ENCODE data around the gene CA7.

Gene CA7

DNA sequence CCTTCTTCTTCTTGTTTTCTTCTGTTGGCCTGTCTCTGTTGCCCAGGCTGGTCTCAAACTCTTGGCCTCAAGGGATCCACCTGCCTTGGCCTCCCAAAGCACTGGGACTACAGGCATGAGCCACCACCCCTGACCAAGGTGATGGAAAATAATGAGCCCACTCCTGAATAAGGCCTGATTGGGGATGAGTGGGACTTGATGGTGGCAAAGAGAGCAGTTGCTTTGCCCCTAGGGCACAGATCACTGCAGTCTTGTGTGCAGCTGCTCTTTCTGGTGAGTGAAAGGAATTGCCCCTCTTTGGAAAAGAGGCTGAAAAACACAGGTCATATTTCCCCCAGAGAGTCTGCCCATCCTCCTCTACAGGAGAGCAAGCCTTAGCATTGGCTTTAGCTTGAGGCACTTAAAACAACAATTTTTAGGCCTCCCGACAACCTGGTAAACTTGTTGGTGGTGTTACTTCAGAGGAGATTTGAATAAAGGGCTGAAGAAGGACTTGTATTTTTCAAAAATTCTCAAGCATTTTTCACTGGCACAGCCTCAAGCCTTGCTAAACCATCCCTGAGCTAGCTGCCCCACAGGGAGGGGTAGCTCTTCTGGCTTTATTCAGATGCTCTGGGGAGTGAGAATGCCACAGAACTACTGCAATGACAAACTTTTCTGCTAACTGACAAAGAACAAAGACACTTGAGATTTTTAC, 30.0 kb downstream of the CA7 start:
- Histone ChIP-seq H3K9me3 (ENCODE audit: control insufficient read depth, insufficient read depth, low read depth, low read length) (no peaks in the 10 kb centered on the region), H3K4me3 (ENCODE audit: low read depth, low read length) (no peak overlapping the region), H3K36me3 (ENCODE audit: control insufficient read depth in 2 of 2, insufficient read depth in 1 of 2, low read length in 2 of 2) (no peaks in the 10 kb centered on the region), H3K4me1 (ENCODE audit: control insufficient read depth, insufficient read depth, low read length) (no peaks in the 10 kb centered on the region), H3K27ac (ENCODE audit: extremely low read depth, low read depth, low read length) (no peak overlapping the region)
- TF ChIP-seq FEZF1 (tag by site-specific recombination; IDR thresholded peaks at IDR 0.05) (peak; percentile 78), ZNF341 (tag by site-specific recombination; IDR thresholded peaks at IDR 0.05; ENCODE audit: low read depth) (peak; percentile 30; the same call in 1 of the 2 replicates), ZNF223 (tag by site-specific recombination; IDR thresholded peaks at IDR 0.05) (no peak)
- CTCF ChIA-PET = interaction anchor here (0.6 to 1.8 kb wide), 10 partner anchors 20 to 254 kb away, joined by 3 to 8 read pairs (median 3); partner anchors contain the start of gene NAE1
- POLR2A ChIA-PET = interaction anchor here (0.7 to 1.3 kb wide), 4 partner anchors 44 to 596 kb away, joined by 4 to 17 read pairs (median 7); partner anchors contain the start of genes CIAO2B and NAE1

DNA sequence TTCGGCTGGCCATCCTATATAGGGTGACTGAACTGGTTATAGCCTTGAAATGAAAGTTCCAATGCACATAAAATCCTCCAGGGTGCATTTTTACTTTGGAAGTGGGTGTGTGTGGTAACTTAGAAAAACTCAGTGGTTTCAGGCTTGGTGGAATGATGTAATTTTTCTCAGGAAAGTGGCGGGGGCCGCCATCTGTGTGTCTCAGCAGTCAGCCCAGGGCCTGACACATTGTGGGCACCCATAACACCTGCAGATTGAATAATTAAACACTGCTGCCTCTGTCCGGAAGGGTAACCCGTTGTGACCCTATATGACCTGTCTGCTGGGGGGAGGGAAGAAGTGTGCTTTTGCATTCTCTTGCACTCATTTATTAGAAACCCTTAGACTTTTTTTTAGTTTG, 33.9 kb downstream of the CA7 start:
- no peak overlapping the region for H3K4me3 ChIP-seq (ENCODE audit: low read depth, low read length)
- ChIA-PET CTCF (interaction anchor here (1.0 to 2.1 kb wide), 2 partner anchors 10 to 17 kb away, joined by 6 to 13 read pairs; no protein-coding TSS in a partner anchor), POLR2A (no interaction called here)
- H3K4me1 ChIP-seq (ENCODE audit: control insufficient read depth, insufficient read depth, low read length) = no peaks in the 10 kb centered on the region
- no peaks in the 10 kb centered on the region for H3K36me3 ChIP-seq (ENCODE audit: control insufficient read depth in 2 of 2, insufficient read depth in 1 of 2, low read length in 2 of 2)
- no peaks in the 10 kb centered on the region for H3K9me3 ChIP-seq (ENCODE audit: control insufficient read depth, insufficient read depth, low read depth, low read length)
- no peak overlapping the region for H3K27ac ChIP-seq (ENCODE audit: extremely low read depth, low read depth, low read length)
- TF ChIP-seq ZNF701 (tag by site-specific recombination; IDR thresholded peaks at IDR 0.05) (no peak), ZNF560 (tag by site-specific recombination; IDR thresholded peaks at IDR 0.05; ENCODE audit: borderline replicate concordance) (no peak), SETDB1 (IDR thresholded peaks at IDR 0.05; ENCODE audit: insufficient read length, low read length) (no peak), ZIC2 (tag by site-specific recombination; IDR thresholded peaks at IDR 0.05) (no peak), ZNF521 (tag by site-specific recombination; IDR thresholded peaks at IDR 0.05) (no peak), ZNF623 (tag by site-specific recombination; IDR thresholded peaks at IDR 0.05) (no peak), ZNF555 (tag by site-specific recombination; conservative IDR thresholded peaks at IDR 0.05) (no peak), ZNF335 (tag by site-specific recombination; conservative IDR thresholded peaks at IDR 0.05) (0 out of 2 replicates have a peak, but pooled peaks have one; percentile 45), EGR2 (tag by site-specific recombination; IDR thresholded peaks at IDR 0.05; ENCODE audit: low read depth) (peak; percentile 23; the same call in 1 of the 2 replicates), ZNF121 (tag by site-specific recombination; IDR thresholded peaks at IDR 0.05) (no peak), ZNF2 (tag by site-specific recombination; IDR thresholded peaks at IDR 0.05) (no peak), SP3 (tag by site-specific recombination; IDR thresholded peaks at IDR 0.05) (no peak), PRDM1 (tag by site-specific recombination; IDR thresholded peaks at IDR 0.05) (peak; percentile 10; the same call in 1 of the 2 replicates), ZFP37 (tag by site-specific recombination; IDR thresholded peaks at IDR 0.05) (no peak), ZFHX2 (tag by site-specific recombination; conservative IDR thresholded peaks at IDR 0.05) (peak; percentile 37), ZNF239 (tag by site-specific recombination; IDR thresholded peaks at IDR 0.05) (no peak), ZNF776 (tag by site-specific recombination; IDR thresholded peaks at IDR 0.05; ENCODE audit: borderline replicate concordance) (no peak)
- TF ChIP-seq, protein P1, sequence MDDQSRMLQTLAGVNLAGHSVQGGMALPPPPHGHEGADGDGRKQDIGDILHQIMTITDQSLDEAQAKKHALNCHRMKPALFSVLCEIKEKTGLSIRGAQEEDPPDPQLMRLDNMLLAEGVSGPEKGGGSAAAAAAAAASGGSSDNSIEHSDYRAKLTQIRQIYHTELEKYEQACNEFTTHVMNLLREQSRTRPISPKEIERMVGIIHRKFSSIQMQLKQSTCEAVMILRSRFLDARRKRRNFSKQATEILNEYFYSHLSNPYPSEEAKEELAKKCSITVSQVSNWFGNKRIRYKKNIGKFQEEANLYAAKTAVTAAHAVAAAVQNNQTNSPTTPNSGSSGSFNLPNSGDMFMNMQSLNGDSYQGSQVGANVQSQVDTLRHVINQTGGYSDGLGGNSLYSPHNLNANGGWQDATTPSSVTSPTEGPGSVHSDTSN (CRISPR knock-in tag; IDR thresholded peaks at IDR 0.05) = no peak
- TF ChIP-seq, protein P2, sequence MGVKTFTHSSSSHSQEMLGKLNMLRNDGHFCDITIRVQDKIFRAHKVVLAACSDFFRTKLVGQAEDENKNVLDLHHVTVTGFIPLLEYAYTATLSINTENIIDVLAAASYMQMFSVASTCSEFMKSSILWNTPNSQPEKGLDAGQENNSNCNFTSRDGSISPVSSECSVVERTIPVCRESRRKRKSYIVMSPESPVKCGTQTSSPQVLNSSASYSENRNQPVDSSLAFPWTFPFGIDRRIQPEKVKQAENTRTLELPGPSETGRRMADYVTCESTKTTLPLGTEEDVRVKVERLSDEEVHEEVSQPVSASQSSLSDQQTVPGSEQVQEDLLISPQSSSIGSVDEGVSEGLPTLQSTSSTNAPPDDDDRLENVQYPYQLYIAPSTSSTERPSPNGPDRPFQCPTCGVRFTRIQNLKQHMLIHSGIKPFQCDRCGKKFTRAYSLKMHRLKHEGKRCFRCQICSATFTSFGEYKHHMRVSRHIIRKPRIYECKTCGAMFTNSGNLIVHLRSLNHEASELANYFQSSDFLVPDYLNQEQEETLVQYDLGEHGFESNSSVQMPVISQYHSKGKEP (tag by site-specific recombination; IDR thresholded peaks at IDR 0.05) = no peak
- TF ChIP-seq, protein P3, sequence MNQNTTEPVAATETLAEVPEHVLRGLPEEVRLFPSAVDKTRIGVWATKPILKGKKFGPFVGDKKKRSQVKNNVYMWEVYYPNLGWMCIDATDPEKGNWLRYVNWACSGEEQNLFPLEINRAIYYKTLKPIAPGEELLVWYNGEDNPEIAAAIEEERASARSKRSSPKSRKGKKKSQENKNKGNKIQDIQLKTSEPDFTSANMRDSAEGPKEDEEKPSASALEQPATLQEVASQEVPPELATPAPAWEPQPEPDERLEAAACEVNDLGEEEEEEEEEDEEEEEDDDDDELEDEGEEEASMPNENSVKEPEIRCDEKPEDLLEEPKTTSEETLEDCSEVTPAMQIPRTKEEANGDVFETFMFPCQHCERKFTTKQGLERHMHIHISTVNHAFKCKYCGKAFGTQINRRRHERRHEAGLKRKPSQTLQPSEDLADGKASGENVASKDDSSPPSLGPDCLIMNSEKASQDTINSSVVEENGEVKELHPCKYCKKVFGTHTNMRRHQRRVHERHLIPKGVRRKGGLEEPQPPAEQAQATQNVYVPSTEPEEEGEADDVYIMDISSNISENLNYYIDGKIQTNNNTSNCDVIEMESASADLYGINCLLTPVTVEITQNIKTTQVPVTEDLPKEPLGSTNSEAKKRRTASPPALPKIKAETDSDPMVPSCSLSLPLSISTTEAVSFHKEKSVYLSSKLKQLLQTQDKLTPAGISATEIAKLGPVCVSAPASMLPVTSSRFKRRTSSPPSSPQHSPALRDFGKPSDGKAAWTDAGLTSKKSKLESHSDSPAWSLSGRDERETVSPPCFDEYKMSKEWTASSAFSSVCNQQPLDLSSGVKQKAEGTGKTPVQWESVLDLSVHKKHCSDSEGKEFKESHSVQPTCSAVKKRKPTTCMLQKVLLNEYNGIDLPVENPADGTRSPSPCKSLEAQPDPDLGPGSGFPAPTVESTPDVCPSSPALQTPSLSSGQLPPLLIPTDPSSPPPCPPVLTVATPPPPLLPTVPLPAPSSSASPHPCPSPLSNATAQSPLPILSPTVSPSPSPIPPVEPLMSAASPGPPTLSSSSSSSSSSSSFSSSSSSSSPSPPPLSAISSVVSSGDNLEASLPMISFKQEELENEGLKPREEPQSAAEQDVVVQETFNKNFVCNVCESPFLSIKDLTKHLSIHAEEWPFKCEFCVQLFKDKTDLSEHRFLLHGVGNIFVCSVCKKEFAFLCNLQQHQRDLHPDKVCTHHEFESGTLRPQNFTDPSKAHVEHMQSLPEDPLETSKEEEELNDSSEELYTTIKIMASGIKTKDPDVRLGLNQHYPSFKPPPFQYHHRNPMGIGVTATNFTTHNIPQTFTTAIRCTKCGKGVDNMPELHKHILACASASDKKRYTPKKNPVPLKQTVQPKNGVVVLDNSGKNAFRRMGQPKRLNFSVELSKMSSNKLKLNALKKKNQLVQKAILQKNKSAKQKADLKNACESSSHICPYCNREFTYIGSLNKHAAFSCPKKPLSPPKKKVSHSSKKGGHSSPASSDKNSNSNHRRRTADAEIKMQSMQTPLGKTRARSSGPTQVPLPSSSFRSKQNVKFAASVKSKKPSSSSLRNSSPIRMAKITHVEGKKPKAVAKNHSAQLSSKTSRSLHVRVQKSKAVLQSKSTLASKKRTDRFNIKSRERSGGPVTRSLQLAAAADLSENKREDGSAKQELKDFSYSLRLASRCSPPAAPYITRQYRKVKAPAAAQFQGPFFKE (tag by site-specific recombination; IDR thresholded peaks at IDR 0.05; ENCODE audit: borderline replicate concordance) = no peak
- TF ChIP-seq, protein P4, sequence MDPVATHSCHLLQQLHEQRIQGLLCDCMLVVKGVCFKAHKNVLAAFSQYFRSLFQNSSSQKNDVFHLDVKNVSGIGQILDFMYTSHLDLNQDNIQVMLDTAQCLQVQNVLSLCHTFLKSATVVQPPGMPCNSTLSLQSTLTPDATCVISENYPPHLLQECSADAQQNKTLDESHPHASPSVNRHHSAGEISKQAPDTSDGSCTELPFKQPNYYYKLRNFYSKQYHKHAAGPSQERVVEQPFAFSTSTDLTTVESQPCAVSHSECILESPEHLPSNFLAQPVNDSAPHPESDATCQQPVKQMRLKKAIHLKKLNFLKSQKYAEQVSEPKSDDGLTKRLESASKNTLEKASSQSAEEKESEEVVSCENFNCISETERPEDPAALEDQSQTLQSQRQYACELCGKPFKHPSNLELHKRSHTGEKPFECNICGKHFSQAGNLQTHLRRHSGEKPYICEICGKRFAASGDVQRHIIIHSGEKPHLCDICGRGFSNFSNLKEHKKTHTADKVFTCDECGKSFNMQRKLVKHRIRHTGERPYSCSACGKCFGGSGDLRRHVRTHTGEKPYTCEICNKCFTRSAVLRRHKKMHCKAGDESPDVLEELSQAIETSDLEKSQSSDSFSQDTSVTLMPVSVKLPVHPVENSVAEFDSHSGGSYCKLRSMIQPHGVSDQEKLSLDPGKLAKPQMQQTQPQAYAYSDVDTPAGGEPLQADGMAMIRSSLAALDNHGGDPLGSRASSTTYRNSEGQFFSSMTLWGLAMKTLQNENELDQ (tag by site-specific recombination; IDR thresholded peaks at IDR 0.05; ENCODE audit: low read depth) = no peak

Measured in HEK293 (cell line).